Stimulated activated naive CD8-positive, alpha-beta T cell treated with anti-CD3 and anti-CD28 coated beads, Interleukin-15, Interleukin-2, amounts not matched to agents 100 ng/mL and 50 ng/mL, for 24 hours (primary cell): ENCODE results near the gene PPP1R8.
"Not testable (repeated sequence)": the region's sequence is repeated elsewhere in the genome, so short reads cannot be mapped to it uniquely, and the experiment has no call there.

Experiments used
- H3K27ac Mint-ChIP-seq: one replicate; pipeline ENCODE4 v1.8.0; 2021; ENCODE audit warnings: mild to moderate bottlenecking, mixed read lengths
- H3K27me3 Mint-ChIP-seq: one replicate; pipeline ENCODE4 v1.8.0; 2021; ENCODE audit warnings: mixed read lengths
- H3K36me3 Mint-ChIP-seq: one replicate; pipeline ENCODE4 v1.8.0; 2021; ENCODE audit warnings: low read depth, mixed read lengths
- H3K4me1 Mint-ChIP-seq: one replicate; pipeline ENCODE4 v1.8.0; 2021; ENCODE audit warnings: low read depth, mixed read lengths
- H3K4me3 Mint-ChIP-seq: one replicate; pipeline ENCODE4 v1.8.0; 2021; ENCODE audit warnings: mild to moderate bottlenecking, mixed read lengths
- H3K9me3 Mint-ChIP-seq: one replicate; pipeline ENCODE4 v1.8.0; 2021; ENCODE audit warnings: mixed read lengths

PPP1R8 gene

DNA sequence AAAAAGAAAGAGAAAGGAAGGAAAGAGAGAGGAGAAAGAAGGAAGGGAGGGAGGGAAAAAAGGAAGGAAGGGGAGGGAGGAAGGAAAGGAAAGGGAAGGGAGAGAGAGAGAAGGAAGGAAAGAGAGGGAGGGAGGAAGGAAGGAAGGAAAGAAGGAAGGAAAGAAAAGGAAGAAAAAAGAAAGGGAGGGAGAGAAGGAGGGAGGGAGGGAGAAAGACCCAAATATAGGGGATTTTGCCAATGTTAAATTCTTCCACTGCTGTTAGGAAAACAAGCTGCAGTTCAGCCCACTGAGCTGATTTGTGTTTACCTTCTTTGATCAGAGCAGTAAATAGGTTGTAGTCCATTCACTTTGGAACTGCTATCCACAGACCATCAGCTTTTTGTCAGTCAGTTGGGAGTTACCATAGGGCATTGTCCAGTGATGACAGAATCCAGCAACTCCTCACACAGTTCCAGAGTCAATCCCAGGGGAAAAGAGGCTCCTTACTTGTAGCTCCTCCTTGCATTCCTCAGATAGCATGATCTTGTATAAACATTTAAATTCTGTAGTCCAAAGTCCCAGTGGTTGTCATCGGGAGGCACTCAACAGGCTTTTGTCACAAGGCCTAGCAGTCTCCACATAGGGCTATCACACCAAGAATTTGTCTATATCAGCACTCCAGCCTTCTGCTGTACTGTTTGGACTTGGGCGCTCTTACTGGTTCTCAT is 13.5 kb upstream of the PPP1R8 start:
- Mint-ChIP-seq H3K4me3 (no peak overlapping the region), H3K36me3 (peaks cover 40% of the 10 kb centered on the region), H3K27ac (no peak overlapping the region), H3K27me3 (no peaks in the 10 kb centered on the region), H3K4me1 (no peaks in the 10 kb centered on the region), H3K9me3 (no peaks in the 10 kb centered on the region)

DNA sequence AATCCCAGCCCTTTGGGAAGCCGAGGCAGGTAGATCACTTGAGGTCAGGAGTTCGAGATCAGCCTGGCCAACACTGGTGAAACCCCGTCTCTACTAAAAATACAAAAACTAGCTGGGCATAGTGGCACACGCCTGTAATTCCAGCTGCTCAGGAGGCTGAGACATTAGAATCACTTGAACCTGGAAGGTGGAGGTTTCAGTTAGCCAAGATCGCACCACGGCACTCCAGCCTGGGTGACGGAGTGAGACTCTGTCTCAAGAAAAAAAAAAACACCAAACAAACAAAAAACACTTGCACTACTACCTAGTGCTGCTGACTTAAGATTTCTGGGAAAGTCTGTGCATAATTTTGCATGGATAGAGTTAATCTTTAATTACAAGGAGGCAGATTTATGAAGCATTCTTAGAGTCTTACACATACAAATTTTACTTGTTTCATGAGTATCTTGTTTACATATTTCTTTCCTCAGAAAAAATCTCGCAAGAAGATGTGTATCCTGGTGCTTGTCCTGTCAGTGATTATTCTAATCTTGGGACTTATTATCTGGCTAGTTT is 8.7 kb upstream of the PPP1R8 start:
- Mint-ChIP-seq H3K4me1 (no peaks in the 10 kb centered on the region), H3K27ac (no peak overlapping the region), H3K4me3 (no peak overlapping the region), H3K36me3 (peaks cover 39% of the 10 kb centered on the region), H3K27me3 (no peaks in the 10 kb centered on the region), H3K9me3 (no peaks in the 10 kb centered on the region)

DNA sequence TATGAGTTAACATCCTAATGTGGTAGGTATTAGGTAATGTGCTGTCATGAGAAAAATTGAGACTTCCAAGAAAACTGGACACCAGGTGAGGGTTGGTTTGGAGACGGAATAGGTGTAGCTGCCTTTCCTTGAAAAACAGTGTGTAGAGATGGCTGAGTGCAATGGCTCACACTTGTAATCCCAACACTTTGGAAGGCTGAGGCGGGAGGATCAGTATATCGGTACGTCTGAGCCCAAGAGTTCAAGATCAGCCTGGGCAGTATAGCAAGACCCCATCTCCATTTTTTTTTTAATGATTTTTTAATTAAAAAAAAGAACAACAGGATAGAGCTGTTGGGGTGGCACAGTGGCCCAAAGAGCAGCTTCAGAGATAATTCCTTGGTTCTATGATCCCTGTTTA is 6.8 kb upstream of the PPP1R8 start:
- peaks cover 28% of the 10 kb centered on the region for H3K36me3 Mint-ChIP-seq
- H3K4me3 Mint-ChIP-seq: no peak overlapping the region
- H3K4me1 Mint-ChIP-seq: no peaks in the 10 kb centered on the region

DNA sequence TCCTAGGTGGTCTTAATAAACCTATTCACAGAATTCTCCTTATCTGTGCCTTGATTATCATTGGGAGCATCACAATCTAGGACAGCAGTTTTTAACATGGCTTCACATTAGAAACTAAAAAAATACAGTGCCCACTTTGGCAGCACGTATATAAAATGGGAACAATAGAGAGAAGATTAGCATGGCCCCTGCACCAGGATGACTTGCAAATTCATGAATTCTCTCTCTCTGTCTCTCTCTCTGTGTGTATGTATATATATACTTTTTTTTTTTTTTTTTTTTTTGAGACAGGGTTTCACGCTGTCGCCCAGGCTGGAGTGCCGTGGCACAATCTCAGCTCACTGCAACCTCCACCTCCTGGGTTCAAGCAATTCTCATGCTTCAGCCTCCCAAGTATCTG is 6.2 kb upstream of the PPP1R8 start:
- Mint-ChIP-seq H3K36me3 (peaks cover 23% of the 10 kb centered on the region), H3K27me3 (no peaks in the 10 kb centered on the region), H3K9me3 (no peaks in the 10 kb centered on the region), H3K4me1 (no peaks in the 10 kb centered on the region), H3K4me3 (no peak overlapping the region), H3K27ac (no peak overlapping the region)

More for the DNA sequence above, 6.8 kb upstream of the PPP1R8 start:
- H3K27me3 Mint-ChIP-seq: no peaks in the 10 kb centered on the region
- no peak overlapping the region for H3K27ac Mint-ChIP-seq
- no peaks in the 10 kb centered on the region for H3K9me3 Mint-ChIP-seq

DNA sequence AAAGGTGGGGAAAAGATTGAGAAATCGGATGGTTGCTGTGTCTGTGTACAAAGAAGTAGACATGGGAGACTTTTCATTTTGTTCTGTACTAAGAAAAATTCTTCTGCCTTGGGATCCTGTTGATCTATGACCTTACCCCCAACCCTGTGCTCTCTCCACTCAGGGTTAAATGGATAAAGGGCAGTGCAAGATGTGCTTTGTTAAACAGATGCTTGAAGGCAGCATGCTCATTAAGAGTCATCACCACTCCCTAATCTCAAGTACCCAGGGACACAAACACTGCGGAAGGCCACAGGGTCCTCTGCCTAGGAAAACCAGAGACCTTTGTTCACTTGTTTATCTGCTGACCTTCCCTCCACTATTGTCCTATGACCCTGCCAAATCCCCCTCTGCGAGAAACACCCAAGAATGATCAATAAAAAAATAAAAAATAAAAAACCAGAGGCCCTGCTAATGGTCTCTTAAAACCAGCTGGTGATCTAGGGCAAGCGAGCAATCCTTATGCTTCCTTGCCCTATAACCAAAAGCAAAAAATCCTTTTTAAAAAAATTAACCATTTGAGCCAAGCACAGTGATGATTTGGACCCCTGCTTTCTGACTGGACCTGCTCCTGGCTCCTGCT is 1.1 kb upstream of the PPP1R8 start:
- not testable (repeated sequence) for H3K27me3 Mint-ChIP-seq, H3K9me3 Mint-ChIP-seq
- peak overlapping the region; percentile 95 for H3K27ac Mint-ChIP-seq
- H3K4me3 Mint-ChIP-seq: peak overlapping the region; percentile 95
- H3K36me3 Mint-ChIP-seq: peaks cover 29% of the 10 kb centered on the region
- H3K4me1 Mint-ChIP-seq: peaks cover 31% of the 10 kb centered on the region

DNA sequence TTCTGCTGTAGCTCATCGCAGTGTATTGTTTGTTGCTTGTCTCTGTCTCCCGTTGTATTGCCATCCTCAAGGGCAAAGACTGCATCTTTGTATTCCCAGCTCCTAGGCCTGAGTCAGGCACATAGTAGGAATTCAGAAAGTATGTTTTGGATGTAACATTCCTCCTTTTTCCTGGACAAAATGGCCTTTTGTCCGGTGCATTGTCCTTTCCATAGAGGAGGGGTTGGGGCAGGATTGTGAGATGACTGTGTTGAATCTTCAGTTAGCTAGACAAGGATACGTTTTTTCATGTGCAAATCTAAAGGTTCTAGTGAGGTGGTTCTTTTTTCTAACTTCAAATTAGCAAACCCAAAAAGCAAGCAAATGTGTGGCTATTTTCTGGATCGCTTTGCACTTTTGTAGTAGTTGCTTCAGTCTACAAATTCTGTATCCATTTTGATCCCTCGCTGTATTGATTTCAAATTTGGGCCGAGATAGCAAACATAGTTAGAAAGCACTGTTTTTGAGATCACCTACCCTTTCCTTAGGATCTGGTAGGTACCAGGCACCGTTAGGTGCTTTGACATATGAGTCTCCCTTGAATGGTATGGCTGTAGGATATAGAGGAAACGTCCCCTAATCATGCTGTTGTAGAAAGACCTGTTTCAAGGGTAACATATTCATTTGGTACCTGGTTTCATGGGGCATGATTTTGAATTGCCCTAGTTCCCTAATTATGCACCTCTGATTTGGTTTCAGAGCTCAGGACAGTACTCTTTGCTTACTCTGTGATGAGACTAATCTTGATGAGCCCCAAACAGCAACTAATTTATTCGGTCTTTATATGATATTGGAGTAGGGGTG is 1.2 kb downstream of the PPP1R8 start:
- Mint-ChIP-seq H3K36me3 (peaks cover 44% of the 10 kb centered on the region), H3K27me3 (no peaks in the 10 kb centered on the region), H3K9me3 (no peaks in the 10 kb centered on the region), H3K4me3 (peak overlapping the region; percentile 95), H3K27ac (peak overlapping the region; percentile 95), H3K4me1 (peaks cover 43% of the 10 kb centered on the region)

DNA sequence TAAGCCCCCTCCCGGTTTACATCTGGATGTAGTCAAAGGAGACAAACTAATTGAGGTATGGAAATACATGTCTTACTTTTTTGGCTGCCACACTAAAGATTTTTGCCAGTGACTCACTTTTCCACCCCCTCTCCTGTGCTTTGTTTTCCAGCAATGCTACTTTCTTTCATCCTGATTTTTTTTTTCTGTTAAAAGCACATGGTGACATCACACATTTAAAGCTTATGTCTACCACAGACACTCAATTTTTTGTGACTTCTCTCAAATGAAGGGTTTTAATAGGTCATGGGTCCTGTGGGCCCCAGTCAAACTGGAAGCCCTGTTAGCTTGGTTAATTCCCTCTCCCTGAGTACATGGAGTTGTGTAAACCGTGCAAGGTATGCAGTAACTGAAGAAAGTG is 2.2 kb downstream of the PPP1R8 start:
- H3K4me3 Mint-ChIP-seq: peak overlapping the region; percentile 95
- peak overlapping the region; percentile 28 for H3K27ac Mint-ChIP-seq
- H3K36me3 Mint-ChIP-seq: peaks cover 47% of the 10 kb centered on the region
- peaks cover 43% of the 10 kb centered on the region for H3K4me1 Mint-ChIP-seq
- H3K27me3 Mint-ChIP-seq: no peaks in the 10 kb centered on the region
- no peaks in the 10 kb centered on the region for H3K9me3 Mint-ChIP-seq

DNA sequence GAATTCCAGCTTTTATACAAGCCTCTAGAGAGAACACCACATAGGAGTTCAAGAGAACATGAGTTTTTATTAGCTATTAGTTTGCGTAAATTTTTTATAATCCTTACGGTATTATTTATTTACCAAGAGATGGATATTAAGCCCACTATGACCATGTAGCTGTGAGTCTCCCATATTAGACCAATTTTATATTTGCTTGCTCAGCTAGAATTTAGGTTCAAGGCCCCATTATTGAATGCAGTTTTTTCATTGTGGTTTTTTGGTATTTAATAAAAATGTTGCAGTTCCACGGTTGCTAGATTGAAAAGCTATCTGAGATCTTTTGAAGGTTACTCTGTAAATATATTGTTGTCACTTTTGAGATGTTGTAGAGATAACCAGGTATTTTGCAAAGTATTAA is 2.9 kb downstream of the PPP1R8 start:
- Mint-ChIP-seq H3K36me3 (peaks cover 47% of the 10 kb centered on the region), H3K9me3 (no peaks in the 10 kb centered on the region), H3K4me1 (peaks cover 43% of the 10 kb centered on the region)

DNA sequence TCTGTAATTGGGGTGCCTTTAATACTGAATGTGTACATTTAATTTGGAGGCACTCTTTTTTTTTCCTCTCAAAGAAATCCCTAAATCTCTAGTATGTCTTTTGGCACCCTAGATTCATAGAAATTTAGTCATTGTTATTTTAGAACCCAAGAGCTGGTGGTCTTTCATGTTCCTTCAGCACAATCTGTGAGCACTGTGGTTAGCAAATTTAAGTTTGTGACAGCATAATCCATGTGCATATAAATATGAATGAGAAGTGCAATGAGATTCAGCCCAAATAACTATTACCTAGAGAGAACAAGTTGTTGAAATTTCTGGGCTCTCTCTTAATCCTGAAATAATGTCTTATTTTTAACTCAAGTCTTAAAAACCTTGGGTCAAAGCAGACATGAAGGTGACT is 4.5 kb downstream of the PPP1R8 start:
- no peaks in the 10 kb centered on the region for H3K27me3 Mint-ChIP-seq
- peaks cover 59% of the 10 kb centered on the region for H3K36me3 Mint-ChIP-seq
- no peak overlapping the region for H3K27ac Mint-ChIP-seq
- H3K9me3 Mint-ChIP-seq: no peaks in the 10 kb centered on the region
- H3K4me1 Mint-ChIP-seq: peaks cover 42% of the 10 kb centered on the region
- no peak overlapping the region for H3K4me3 Mint-ChIP-seq

More for the DNA sequence above, 2.9 kb downstream of the PPP1R8 start:
- Mint-ChIP-seq H3K27me3 (no peaks in the 10 kb centered on the region), H3K27ac (no peak overlapping the region), H3K4me3 (no peak overlapping the region)

DNA sequence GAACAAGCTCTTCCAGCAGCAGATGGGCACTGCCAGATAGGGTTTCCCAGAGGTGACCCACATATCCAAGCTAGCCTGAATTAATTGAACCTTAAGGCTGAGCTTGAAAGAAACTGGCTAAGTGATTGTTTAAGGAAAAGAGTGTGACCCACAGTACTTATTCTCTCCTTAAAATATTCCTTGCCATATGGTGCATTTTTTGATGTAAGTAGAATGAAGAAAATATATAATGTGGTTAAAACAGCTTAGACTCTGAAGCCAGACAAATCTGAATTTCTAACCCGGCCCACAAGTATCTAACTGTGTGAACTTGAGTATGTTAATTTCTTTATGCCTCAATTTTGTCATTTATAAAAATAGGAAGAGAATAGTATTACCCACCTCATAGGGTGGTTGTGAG is 4.9 kb downstream of the PPP1R8 start:
- no peaks in the 10 kb centered on the region for H3K9me3 Mint-ChIP-seq
- H3K27me3 Mint-ChIP-seq: no peaks in the 10 kb centered on the region
- peaks cover 64% of the 10 kb centered on the region for H3K36me3 Mint-ChIP-seq
- no peak overlapping the region for H3K27ac Mint-ChIP-seq
- no peak overlapping the region for H3K4me3 Mint-ChIP-seq
- H3K4me1 Mint-ChIP-seq: peaks cover 42% of the 10 kb centered on the region

DNA sequence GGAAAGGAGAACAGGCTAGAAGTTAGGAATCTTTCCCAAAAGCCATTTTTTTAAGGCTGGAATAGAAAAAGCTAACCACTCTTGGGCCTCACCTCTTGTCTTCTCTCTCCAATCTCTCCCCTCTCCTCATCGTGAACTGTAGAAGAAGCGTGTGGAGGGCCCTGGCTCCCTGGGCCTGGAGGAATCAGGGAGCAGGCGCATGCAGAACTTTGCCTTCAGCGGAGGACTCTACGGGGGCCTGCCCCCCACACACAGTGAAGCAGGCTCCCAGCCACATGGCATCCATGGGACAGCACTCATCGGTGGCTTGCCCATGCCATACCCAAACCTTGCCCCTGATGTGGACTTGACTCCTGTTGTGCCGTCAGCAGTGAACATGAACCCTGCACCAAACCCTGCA is 19.4 kb downstream of the PPP1R8 start:
- Mint-ChIP-seq H3K27me3 (no peaks in the 10 kb centered on the region), H3K27ac (no peak overlapping the region), H3K36me3 (peaks cover 62% of the 10 kb centered on the region), H3K4me1 (no peaks in the 10 kb centered on the region), H3K4me3 (no peak overlapping the region), H3K9me3 (no peaks in the 10 kb centered on the region)

DNA sequence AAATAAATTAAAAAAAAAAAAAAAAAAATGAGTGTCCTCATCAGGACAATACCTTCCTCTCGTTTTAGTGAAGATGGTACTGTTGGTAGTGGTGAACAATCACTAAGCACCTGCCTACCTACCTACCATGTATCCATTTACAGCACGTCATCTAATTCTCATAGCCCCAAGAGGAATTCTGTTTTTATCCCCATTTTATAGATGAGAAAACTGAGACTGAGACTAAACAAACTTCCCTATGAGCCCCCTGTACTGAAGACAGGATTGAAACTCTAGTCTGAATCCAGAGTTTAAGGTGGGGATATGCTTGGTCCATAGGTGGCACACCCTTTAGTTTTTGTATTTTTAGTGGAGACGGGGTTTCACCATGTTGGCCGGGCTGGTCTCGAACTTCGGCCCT is 24.5 kb downstream of the PPP1R8 start:
- no peak overlapping the region for H3K27ac Mint-ChIP-seq
- no peaks in the 10 kb centered on the region for H3K27me3 Mint-ChIP-seq
- peaks cover 18% of the 10 kb centered on the region for H3K36me3 Mint-ChIP-seq
- H3K9me3 Mint-ChIP-seq: no peaks in the 10 kb centered on the region
- H3K4me1 Mint-ChIP-seq: peaks cover 11% of the 10 kb centered on the region
- H3K4me3 Mint-ChIP-seq: no peak overlapping the region

DNA sequence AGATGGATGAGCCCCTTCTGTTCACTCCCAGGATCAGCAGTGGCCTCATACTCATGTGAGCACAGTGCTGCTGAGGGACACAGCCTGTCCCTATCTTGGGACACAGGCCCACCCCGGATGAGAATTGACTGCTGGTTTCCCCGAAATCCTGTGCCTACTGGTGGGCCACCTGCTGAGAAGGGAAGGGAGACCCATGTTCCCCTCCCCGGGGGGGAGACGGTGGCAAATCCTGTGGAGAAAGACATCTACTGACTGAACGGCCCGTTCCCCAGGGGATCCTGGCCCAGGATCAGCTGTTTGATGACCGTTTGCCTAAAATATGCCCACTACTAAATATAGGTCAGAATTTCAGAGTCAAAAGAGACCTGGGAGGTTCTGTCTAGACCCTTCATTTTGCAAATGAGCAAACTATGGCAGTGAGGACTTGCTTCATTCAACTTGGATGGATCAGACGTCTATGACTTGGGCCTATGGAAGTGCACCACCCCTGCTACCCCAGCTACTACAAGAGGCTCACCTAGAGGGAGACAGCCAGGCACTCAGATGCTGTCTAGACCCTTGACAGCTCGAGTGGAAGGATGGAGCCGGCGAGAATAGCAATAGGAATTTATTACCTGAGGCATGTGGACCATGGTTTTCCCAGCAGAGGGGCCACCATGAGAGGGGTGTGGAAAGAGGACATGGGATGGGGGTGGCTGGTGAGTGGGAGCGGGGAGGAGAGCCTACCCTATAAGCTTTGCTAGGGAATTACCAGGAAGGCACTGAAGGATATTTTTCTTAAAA is 26.2 kb downstream of the PPP1R8 start:
- no peak overlapping the region for H3K4me3 Mint-ChIP-seq
- peaks cover 11% of the 10 kb centered on the region for H3K4me1 Mint-ChIP-seq
- no peaks in the 10 kb centered on the region for H3K27me3 Mint-ChIP-seq
- no peak overlapping the region for H3K27ac Mint-ChIP-seq
- no peaks in the 10 kb centered on the region for H3K9me3 Mint-ChIP-seq
- H3K36me3 Mint-ChIP-seq: peaks cover 1% of the 10 kb centered on the region

DNA sequence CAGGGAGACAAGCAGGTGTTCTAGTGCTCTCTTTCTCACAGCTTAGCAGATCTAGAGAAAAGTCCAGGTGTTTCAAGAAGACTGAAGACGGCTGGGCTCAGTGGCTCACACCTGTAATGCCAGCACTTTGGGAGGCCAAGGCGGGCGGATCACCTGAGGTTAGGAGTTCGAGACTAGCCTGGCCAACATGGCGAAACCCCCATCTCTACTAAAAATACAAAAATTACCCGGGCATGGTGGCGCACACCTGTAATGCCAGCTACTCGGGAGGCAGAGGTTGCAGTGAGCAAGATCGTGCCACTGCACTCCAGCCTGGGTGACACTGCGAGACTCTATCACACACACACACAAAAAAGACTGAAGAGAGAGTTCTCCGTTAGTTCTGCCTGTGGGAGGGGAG is 27.0 kb downstream of the PPP1R8 start:
- H3K9me3 Mint-ChIP-seq, H3K4me3 Mint-ChIP-seq, H3K36me3 Mint-ChIP-seq, H3K27me3 Mint-ChIP-seq, H3K27ac Mint-ChIP-seq: not testable (repeated sequence)
- H3K4me1 Mint-ChIP-seq: peaks cover 15% of the 10 kb centered on the region
